Gastrocnemius medialis (tissue), 4 donors: ENCODE data around the gene CCDC194. TPM values are rescaled to one million over a fixed set of nuclear protein-coding genes. Genes with fewer than 3 reads are reported as not detected.

Experiments used
- ATAC-seq, 2 donors: fragments of 150-250 bp; one replicate each; pipeline ENCODE4 v1.9.1; 2016
- DNase-seq, 2 donors: peaks; one replicate each; pipeline ENCODE4 v3.0.0-alpha.2; 2019
- H3K27ac ChIP-seq, 4 donors: fragments of 200-600 bp; sonication (generic); 1 replicate in 1 of 4; 2 replicates in 3 of 4; pipeline ENCODE4 v1.5.1; 2016 to 2018; ENCODE audit warnings: mild to moderate bottlenecking in 2 of 4, moderate library complexity in 1 of 4
- H3K27me3 ChIP-seq, 3 donors: fragments of 200-600 bp; sonication (generic) in 2 of 3; 1 replicate in 1 of 3; 2 replicates in 2 of 3; pipeline versions ENCODE4 v1.5.1 to v1.6.0; 2016 to 2019; ENCODE audit warnings: mild to moderate bottlenecking in 1 of 3, moderate library complexity in 1 of 3
- H3K36me3 ChIP-seq, 2 donors: fragments of 200-600 bp; sonication (generic) in 1 of 2; one replicate each; pipeline ENCODE4 v1.5.1; 2017 to 2018
- H3K4me1 ChIP-seq, 2 donors: fragments of 200-600 bp; sonication (generic) in 1 of 2; one replicate each; pipeline ENCODE4 v1.5.1; 2016 to 2017; ENCODE audit warnings: mild to moderate bottlenecking in 2 of 2
- H3K4me3 ChIP-seq, 4 donors: fragments of 200-600 bp; sonication (generic) in 3 of 4; 1 replicate in 1 of 4; 2 replicates in 3 of 4; pipeline ENCODE4 v1.5.1; 2016 to 2019; ENCODE audit warnings: mild to moderate bottlenecking in 2 of 4
- H3K9me3 ChIP-seq, 3 donors: fragments of 200-600 bp; sonication (generic) in 2 of 3; 1 replicate in 1 of 3; 2 replicates in 2 of 3; pipeline ENCODE4 v1.5.1; 2016 to 2019
- POLR2A ChIP-seq, 2 donors: fragments of 450-650 bp; IDR thresholded peaks; one replicate each; pipeline ENCODE4 v1.6.1; 2017; ENCODE audit warnings: antibody characterized with exemption in 2 of 2, mild to moderate bottlenecking in 2 of 2, moderate library complexity in 2 of 2
- in situ Hi-C, 4 donors: fragments of 200-750 bp; cut with MboI; loops; one replicate each; pipeline versions ENCODE4 v1.15.0 to v1.8.0; 2017; ENCODE audit warnings: low sequenced_read_pairs in 4 of 4
- intact Hi-C: fragments of 100-400 bp; cut with DNase I; formaldehyde crosslinking; loops from one replicate; pipeline ENCODE4 v1.15.1; 2023; ENCODE audit warnings: low total_unique reads
- total RNA-seq, 4 donors: library from RNA; depleted of rRNA; stranded (reverse); fragments of >200 nt; gene quantifications; one replicate each; pipeline versions ENCODE4 v1.1.0 to v1.2.3, GENCODE V29; 2016
- TF ChIP-seq, protein P1 (sequence below), 5 experiments: fragments of 450-650 bp in 3 of 5; fragments of 200-600 bp in 2 of 5; sonication (generic) in 2 of 5; IDR thresholded peaks in 4 of 5; conservative IDR thresholded peaks in 1 of 5; 1 replicate in 4 of 5; 2 replicates in 1 of 5; pipeline ENCODE4 v1.5.1; 2016 to 2019; ENCODE audit warnings: antibody characterized with exemption in 5 of 5, mild to moderate bottlenecking in 3 of 5, moderate library complexity in 3 of 5

Gene CCDC194
- total RNA-seq, 4 donors from 2014 or later = not detected

- H3K27ac ChIP-seq = no peak overlapping the region
- in situ Hi-C loops (no loop called here), intact Hi-C loops (no loop called here)
- H3K27me3 ChIP-seq = no peaks in the 10 kb centered on the region
- TF ChIP-seq, protein P1, sequence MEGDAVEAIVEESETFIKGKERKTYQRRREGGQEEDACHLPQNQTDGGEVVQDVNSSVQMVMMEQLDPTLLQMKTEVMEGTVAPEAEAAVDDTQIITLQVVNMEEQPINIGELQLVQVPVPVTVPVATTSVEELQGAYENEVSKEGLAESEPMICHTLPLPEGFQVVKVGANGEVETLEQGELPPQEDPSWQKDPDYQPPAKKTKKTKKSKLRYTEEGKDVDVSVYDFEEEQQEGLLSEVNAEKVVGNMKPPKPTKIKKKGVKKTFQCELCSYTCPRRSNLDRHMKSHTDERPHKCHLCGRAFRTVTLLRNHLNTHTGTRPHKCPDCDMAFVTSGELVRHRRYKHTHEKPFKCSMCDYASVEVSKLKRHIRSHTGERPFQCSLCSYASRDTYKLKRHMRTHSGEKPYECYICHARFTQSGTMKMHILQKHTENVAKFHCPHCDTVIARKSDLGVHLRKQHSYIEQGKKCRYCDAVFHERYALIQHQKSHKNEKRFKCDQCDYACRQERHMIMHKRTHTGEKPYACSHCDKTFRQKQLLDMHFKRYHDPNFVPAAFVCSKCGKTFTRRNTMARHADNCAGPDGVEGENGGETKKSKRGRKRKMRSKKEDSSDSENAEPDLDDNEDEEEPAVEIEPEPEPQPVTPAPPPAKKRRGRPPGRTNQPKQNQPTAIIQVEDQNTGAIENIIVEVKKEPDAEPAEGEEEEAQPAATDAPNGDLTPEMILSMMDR (IDR thresholded peaks at IDR 0.05 in 4 of 5, conservative IDR thresholded peaks at IDR 0.05 in 1 of 5) = no peak
- no peak for TF ChIP-seq POLR2A (IDR thresholded peaks at IDR 0.05)
- peaks cover 0 to 3% of the 10 kb centered on the region in 2 donors for H3K4me1 ChIP-seq
- no peaks in the 10 kb centered on the region for H3K9me3 ChIP-seq
- DNase-seq = no peak
- ATAC-seq = no peak
- no peak overlapping the region for H3K4me3 ChIP-seq
- no peaks in the 10 kb centered on the region for H3K36me3 ChIP-seq
Observed at GRCh38 chr19:17435218-17435617, 41.2 kb upstream of the CCDC194 start.

DNA sequence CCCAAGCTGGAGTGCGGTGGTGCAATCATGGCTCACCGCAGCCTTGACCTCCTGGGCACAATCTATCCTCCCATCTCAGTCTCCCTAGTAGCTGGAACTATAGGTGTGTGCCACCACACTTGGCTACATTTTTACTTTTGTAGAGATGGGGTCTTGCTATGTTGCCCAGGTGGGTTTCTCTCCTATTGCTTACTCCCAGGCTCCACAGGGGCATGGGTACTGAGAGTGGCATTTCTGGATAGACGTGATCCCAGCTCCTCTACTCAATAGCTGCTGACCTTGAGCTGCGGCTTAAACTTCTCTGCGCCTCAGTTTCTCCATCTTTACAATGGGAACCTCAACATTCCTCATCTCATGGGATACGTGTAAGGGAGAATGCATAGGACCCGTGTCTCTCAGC is 37.4 kb upstream of the CCDC194 start:
- no peak overlapping the region for H3K4me3 ChIP-seq
- H3K36me3 ChIP-seq = no peaks in the 10 kb centered on the region
- H3K27ac ChIP-seq = no peak overlapping the region
- no peak for TF ChIP-seq POLR2A (IDR thresholded peaks at IDR 0.05)
- peaks cover 0 to 6% of the 10 kb centered on the region in 2 donors for H3K4me1 ChIP-seq
- intact Hi-C loops = no loop called here
- ATAC-seq (no peak), DNase-seq (no peak)
- H3K27me3 ChIP-seq = no peaks in the 10 kb centered on the region
- no peaks in the 10 kb centered on the region for H3K9me3 ChIP-seq
- in situ Hi-C loops = no loop called here

- Histone ChIP-seq H3K36me3 (no peaks in the 10 kb centered on the region), H3K9me3 (no peaks in the 10 kb centered on the region), H3K4me3 (no peak overlapping the region), H3K27me3 (no peaks in the 10 kb centered on the region), H3K4me1 (peaks cover 0 to 6% of the 10 kb centered on the region in 2 donors), H3K27ac (peak overlapping the region in 2 of 4 donors; percentile 43 to 69)
- intact Hi-C loops (no loop called here), in situ Hi-C loops (no loop called here)
- TF ChIP-seq, protein P1 (IDR thresholded peaks at IDR 0.05 in 4 of 5, conservative IDR thresholded peaks at IDR 0.05 in 1 of 5) = no peak
- TF ChIP-seq POLR2A (IDR thresholded peaks at IDR 0.05) = no peak
- ATAC-seq (peak; percentile 84 to 89), DNase-seq (peak; percentile 56 to 77)
Observed at GRCh38 chr19:17429641-17430113, 35.7 kb upstream of the CCDC194 start.

GRCh38 chr19:17424743-17425365 is 30.9 kb upstream of the CCDC194 start:
- Histone ChIP-seq H3K9me3 (no peaks in the 10 kb centered on the region), H3K27ac (no peak overlapping the region), H3K4me1 (peaks cover 7% of the 10 kb centered on the region in 2 donors), H3K4me3 (no peak overlapping the region), H3K36me3 (peaks cover 0 to 5% of the 10 kb centered on the region in 2 donors), H3K27me3 (no peaks in the 10 kb centered on the region)
- no peak for DNase-seq
- TF ChIP-seq, protein P1 (IDR thresholded peaks at IDR 0.05 in 4 of 5, conservative IDR thresholded peaks at IDR 0.05 in 1 of 5) = peak in 1 of 5 experiments; percentile 11
- no peak for TF ChIP-seq POLR2A (IDR thresholded peaks at IDR 0.05)
- intact Hi-C loops (loop anchor here (5.0 kb wide), 1 partner anchor 42 kb away; no protein-coding TSS in a partner anchor), in situ Hi-C loops (no loop called here)
- ATAC-seq = no peak

- TF ChIP-seq, protein P1 (IDR thresholded peaks at IDR 0.05 in 4 of 5, conservative IDR thresholded peaks at IDR 0.05 in 1 of 5) = no peak
- TF ChIP-seq POLR2A (IDR thresholded peaks at IDR 0.05) = no peak
Observed at GRCh38 chr19:17423429-17424208, 29.6 kb upstream of the CCDC194 start.

More at GRCh38 chr19:17423429-17424208, 29.6 kb upstream of the CCDC194 start:
- Histone ChIP-seq H3K4me1 (peaks cover 11% of the 10 kb centered on the region in 2 donors), H3K27me3 (no peaks in the 10 kb centered on the region), H3K36me3 (peaks cover 0 to 5% of the 10 kb centered on the region in 2 donors), H3K27ac (no peak overlapping the region), H3K9me3 (no peaks in the 10 kb centered on the region), H3K4me3 (no peak overlapping the region)
- DNase-seq (no peak), ATAC-seq (no peak)
- in situ Hi-C loops = no loop called here
- intact Hi-C loops = loop anchor here (5.0 kb wide), 1 partner anchor 44 kb away; no protein-coding TSS in a partner anchor
